K562 (cell line): Measurements from ENCODE around the gene TPX2. TPM values are rescaled to one million over a fixed set of nuclear protein-coding genes. Genes with fewer than 3 reads are reported as not detected.

Experiments used
- BRF1 ChIP-seq: IDR thresholded peaks from 3 replicates; pipeline ENCODE4 v1.6.1; 2011; ENCODE audit warnings: borderline replicate concordance, mild to moderate bottlenecking; ENCODE audit not compliant: insufficient read length; ENCODE audit errors: extremely low read depth
- E2F6 ChIP-seq, 2 experiments: IDR thresholded peaks; 2 replicates each; pipeline ENCODE4 v1.6.1; 2011; ENCODE audit warnings: borderline replicate concordance in 1 of 2, control low read depth in 1 of 2, low read depth in 1 of 2, low read length in 1 of 2, mild to moderate bottlenecking in 1 of 2, mixed read lengths in 1 of 2, moderate library complexity in 1 of 2; ENCODE audit not compliant: insufficient read depth in 1 of 2, insufficient read length in 1 of 2, poor library complexity in 1 of 2, severe bottlenecking in 1 of 2; ENCODE audit errors: extremely low read depth in 1 of 2
- FOXO4 ChIP-seq: fragments of 450-650 bp; formaldehyde crosslinking; IDR thresholded peaks from 2 replicates; pipeline ENCODE4 v1.4.0; 2020; ENCODE audit warnings: mild to moderate bottlenecking, moderate library complexity
- MTA1 ChIP-seq: fragments of 450-650 bp; IDR thresholded peaks from 2 replicates; pipeline ENCODE4 v1.6.1; 2017; ENCODE audit warnings: borderline replicate concordance
- PRMT5 ChIP-seq: sonication (generic); formaldehyde crosslinking; IDR thresholded peaks from 2 replicates; pipeline ENCODE4 v1.5.0; 2020; ENCODE audit warnings: missing genetic modification reagents
- RNF219 ChIP-seq: fragments of 250-450 bp; sonication (Bioruptor Pico); IDR thresholded peaks from 2 replicates; pipeline ENCODE4 v1.5.0; 2022; ENCODE audit warnings: mild to moderate bottlenecking
- SETDB1 ChIP-seq: IDR thresholded peaks from one replicate; pipeline ENCODE4 v1.6.1; 2012; ENCODE audit warnings: low read length, control low read depth, inconsistent platforms
- TEAD2 ChIP-seq: fragments of 450-650 bp; IDR thresholded peaks from 2 replicates; pipeline ENCODE4 v1.6.1; 2016; ENCODE audit warnings: missing genetic modification characterization, control low read depth, missing compliant biosample characterization
- ZBTB40 ChIP-seq, 2 experiments: fragments of 450-650 bp in 1 of 2; sonication (generic) in 1 of 2; formaldehyde crosslinking in 1 of 2; IDR thresholded peaks; 2 replicates each; pipeline versions ENCODE4 v1.7.1 to v1.9.0; 2016 to 2022; ENCODE audit warnings: inconsistent platforms in 1 of 2, mild to moderate bottlenecking in 1 of 2, missing genetic modification reagents in 1 of 2
- ZNF431 ChIP-seq: sonication (generic); formaldehyde crosslinking; IDR thresholded peaks from 2 replicates; pipeline ENCODE4 v1.8.0; 2022; ENCODE audit warnings: mild to moderate bottlenecking, missing genetic modification reagents
- ZNF699 ChIP-seq: fragments of 250-450 bp; sonication (Bioruptor Pico); IDR thresholded peaks from 2 replicates; pipeline ENCODE4 v1.8.0; 2021; ENCODE audit warnings: mild to moderate bottlenecking, moderate library complexity; ENCODE audit not compliant: insufficient replicate concordance
- ZNF717 ChIP-seq: fragments of 250-450 bp; sonication (Bioruptor Pico); IDR thresholded peaks from 2 replicates; pipeline ENCODE4 v1.5.0; 2021
- polyA plus RNA-seq, 8 experiments: library from polyadenylated mRNA; depleted of rRNA in 4 of 8; stranded (reverse) in 5 of 8; unstranded in 3 of 8; fragments of >200 nt; fragmentation: Nextera tagmentation in 2 of 8; fragmentation: Illumina TruSeq in 1 of 8; extraction: Ambion mirVana in 2 of 8; extraction: Trizol in 1 of 8; gene quantifications; 2 replicates each; pipeline versions ENCODE4 v1.2.1 to v1.2.3, GENCODE V29; 2011 to 2014; ENCODE audit warnings: inconsistent platforms in 1 of 8, missing spikeins in 1 of 8
- total RNA-seq, 7 experiments: library from RNA; depleted of rRNA in 6 of 7; stranded (reverse); fragments of >200 nt in 6 of 7; fragmentation: Illumina TruSeq in 2 of 7; extraction: Trizol in 2 of 7; gene quantifications; 2 replicates each; pipeline versions ENCODE4 v1.2.1 to v1.2.3, GENCODE V29; 2011 to 2021; ENCODE audit warnings: low replicate concordance in 1 of 7

TPX2 gene
- total and polyA plus RNA-seq, 9 of the 15 experiments (the other 6 are each of a cell fraction or from before 2014, with no cell fraction given) = 48.0 to 241 (median 133) TPM

GRCh38 chr20:31723319-31724078 is 15.6 kb upstream of the TPX2 start (continued):
- peak; percentile 87 for TF ChIP-seq ZBTB40 (IDR thresholded peaks at IDR 0.05)
- TF ChIP-seq ZBTB40 (CRISPR knock-in tag; IDR thresholded peaks at IDR 0.05) = no peak
- peak; percentile 39; the same call in 1 of the 2 replicates for TF ChIP-seq MTA1
- no peak for TF ChIP-seq ZNF699 (CRISPR knock-in tag)
- peak; percentile 76; the same call in 1 of the 2 replicates for TF ChIP-seq ZNF717
- no peak for TF ChIP-seq FOXO4 (CRISPR knock-in tag)
- TF ChIP-seq ZNF431 (CRISPR knock-in tag) = no peak
- TF ChIP-seq E2F6 (IDR thresholded peaks at IDR 0.05; ENCODE audit: borderline replicate concordance in 1 of 2, extremely low read depth in 1 of 2, insufficient read depth in 1 of 2, insufficient read length in 1 of 2, low read depth in 1 of 2, low read length in 1 of 2, poor library complexity in 1 of 2, severe bottlenecking in 1 of 2) = peak in 1 of 2 experiments; percentile 19
- 0 out of 2 replicates have a peak, but pooled peaks have one; percentile 8 for TF ChIP-seq RNF219 (CRISPR knock-in tag)
- TF ChIP-seq PRMT5 (CRISPR knock-in tag) = no peak
- TF ChIP-seq TEAD2 (tag) = no peak
- TF ChIP-seq SETDB1 = no peak
- TF ChIP-seq BRF1 = no peak
